GM23338 (cell line): ENCODE measurements around the gene THAP6. TPM values are rescaled to one million over a fixed set of nuclear protein-coding genes. Genes with fewer than 3 reads are reported as not detected.
A peak's percentile ranks its signal among the peaks of the same experiment; 100 is the strongest.

Source experiments
- ATAC-seq: fragments of 200-7000 bp; cut with Tn5 transposase; 3 replicates; pipeline ENCODE4 v1.9.1; 2020
- DNase-seq: peaks from one replicate; pipeline ENCODE4 v3.0.0-alpha.2; 2015; ENCODE audit warnings: low spot score
- H2AFZ ChIP-seq: fragments of 200-600 bp; sonication (generic); 2 replicates; pipeline ENCODE4 v1.8.0; 2016; ENCODE audit warnings: antibody characterized with exemption, mild to moderate bottlenecking, moderate library complexity
- H3F3A ChIP-seq: fragments of 200-600 bp; sonication (generic); replicated peaks from 2 replicates; pipeline ENCODE4 v1.8.0; 2017; ENCODE audit warnings: antibody characterized with exemption, mixed run types, low read depth
- H3K27ac ChIP-seq: fragments of 200-600 bp; sonication (generic); 2 replicates; pipeline ENCODE4 v1.6.1; 2016; ENCODE audit warnings: low read depth
- H3K27me3 ChIP-seq: fragments of 200-600 bp; sonication (generic); 2 replicates; pipeline ENCODE4 v1.8.0; 2016; ENCODE audit warnings: mild to moderate bottlenecking, mixed run types, moderate library complexity; ENCODE audit not compliant: insufficient read depth
- H3K36me3 ChIP-seq: fragments of 200-600 bp; sonication (generic); 2 replicates; pipeline ENCODE4 v1.8.0; 2016; ENCODE audit warnings: mild to moderate bottlenecking; ENCODE audit not compliant: insufficient read depth
- H3K4me1 ChIP-seq: fragments of 200-600 bp; sonication (generic); 2 replicates; pipeline ENCODE4 v1.8.0; 2016; ENCODE audit warnings: mild to moderate bottlenecking, moderate library complexity; ENCODE audit not compliant: insufficient read depth
- H3K4me2 ChIP-seq: fragments of 200-600 bp; sonication (generic); 2 replicates; pipeline ENCODE4 v1.7.1; 2017; ENCODE audit warnings: mixed run types
- H3K4me3 ChIP-seq: fragments of 200-600 bp; sonication (generic); 2 replicates; pipeline ENCODE4 v1.6.1; 2016; ENCODE audit warnings: mixed run types
- H3K79me2 ChIP-seq: fragments of 200-600 bp; sonication (generic); replicated peaks from 2 replicates; pipeline ENCODE4 v1.8.0; 2017; ENCODE audit warnings: mild to moderate bottlenecking; ENCODE audit not compliant: insufficient read depth
- H3K9me2 ChIP-seq: fragments of 200-600 bp; sonication (generic); 2 replicates; pipeline ENCODE4 v1.8.0; 2017; ENCODE audit not compliant: insufficient read depth
- H4K20me1 ChIP-seq: fragments of 200-600 bp; sonication (generic); replicated peaks from 2 replicates; pipeline ENCODE4 v1.8.0; 2017; ENCODE audit warnings: mild to moderate bottlenecking; ENCODE audit not compliant: insufficient read depth
- H3K27ac Mint-ChIP-seq: 2 replicates; pipeline ENCODE4 v1.8.0; 2020; ENCODE audit warnings: inconsistent platforms, mild to moderate bottlenecking, moderate library complexity, mixed read lengths
- H3K27me3 Mint-ChIP-seq: 3 replicates; pipeline ENCODE4 v1.8.0; 2022; ENCODE audit warnings: low read depth, mild to moderate bottlenecking, moderate library complexity, mixed read lengths, inconsistent platforms; ENCODE audit not compliant: insufficient read depth, poor library complexity
- H3K36me3 Mint-ChIP-seq: 3 replicates; pipeline ENCODE4 v1.8.0; 2021; ENCODE audit warnings: low read depth, mild to moderate bottlenecking, inconsistent platforms, moderate library complexity, mixed read lengths
- H3K4me1 Mint-ChIP-seq: 3 replicates; pipeline ENCODE4 v1.8.0; 2020; ENCODE audit warnings: mild to moderate bottlenecking, inconsistent platforms, mixed read lengths
- H3K4me3 Mint-ChIP-seq: 3 replicates; pipeline ENCODE4 v1.8.0; 2021; ENCODE audit warnings: moderate library complexity, mild to moderate bottlenecking, inconsistent platforms, mixed read lengths
- H3K9me3 Mint-ChIP-seq: 3 replicates; pipeline ENCODE4 v1.8.0; 2020; ENCODE audit warnings: moderate library complexity, mild to moderate bottlenecking, inconsistent platforms, mixed read lengths
- CREB1 ChIP-seq: fragments of 250-450 bp; sonication (Bioruptor Pico); IDR thresholded peaks from 2 replicates; pipeline ENCODE4 v1.5.0; 2020; ENCODE audit warnings: low read depth, mild to moderate bottlenecking, moderate library complexity
- ETS1 ChIP-seq: IDR thresholded peaks from 2 replicates; pipeline ENCODE4 v1.6.1; 2016; ENCODE audit warnings: antibody characterized with exemption
- EZH2 ChIP-seq: fragments of 200-600 bp; sonication (generic); IDR thresholded peaks from one replicate; pipeline ENCODE4 v1.8.0; 2017; ENCODE audit warnings: antibody characterized with exemption, mild to moderate bottlenecking, low read depth; ENCODE audit not compliant: unreplicated experiment
- EZH2phosphoT487 ChIP-seq: fragments of 200-600 bp; sonication (generic); IDR thresholded peaks from one replicate; pipeline ENCODE4 v1.8.1; 2018; ENCODE audit warnings: antibody characterized with exemption; ENCODE audit not compliant: unreplicated experiment
- JUNB ChIP-seq: IDR thresholded peaks from one replicate; pipeline ENCODE4 v1.6.1; 2016; ENCODE audit warnings: antibody characterized with exemption; ENCODE audit not compliant: unreplicated experiment
- NANOG ChIP-seq: IDR thresholded peaks from 2 replicates; pipeline ENCODE4 v1.6.1; 2016; ENCODE audit warnings: antibody characterized with exemption, borderline replicate concordance
- POLR2AphosphoS5 ChIP-seq: IDR thresholded peaks from 2 replicates; pipeline ENCODE4 v1.6.1; 2016; ENCODE audit warnings: antibody characterized with exemption, low read depth
- STAT1 ChIP-seq: IDR thresholded peaks from one replicate; pipeline ENCODE4 v1.6.1; 2016; ENCODE audit warnings: antibody characterized with exemption; ENCODE audit not compliant: unreplicated experiment
- ZNF114 ChIP-seq: fragments of 250-450 bp; sonication (Bioruptor Pico); IDR thresholded peaks from 2 replicates; pipeline ENCODE4 v1.5.0; 2020; ENCODE audit warnings: mild to moderate bottlenecking, moderate library complexity
- ZNF331 ChIP-seq: fragments of 250-450 bp; sonication (Bioruptor Pico); IDR thresholded peaks from 2 replicates; pipeline ENCODE4 v1.5.0; 2020; ENCODE audit warnings: low read depth, mild to moderate bottlenecking, moderate library complexity
- ZNF462 ChIP-seq: fragments of 250-450 bp; sonication (Bioruptor Pico); IDR thresholded peaks from 2 replicates; pipeline ENCODE4 v1.5.0; 2020; ENCODE audit warnings: mild to moderate bottlenecking, moderate library complexity
- polyA plus RNA-seq: library from polyadenylated mRNA; unstranded; fragments of >200 nt; fragmentation: Nextera tagmentation; extraction: Ambion mirVana; gene quantifications from 2 replicates; pipeline ENCODE4 v1.2.1, GENCODE V29; 2016
- total RNA-seq: library from RNA; depleted of rRNA; stranded (reverse); fragments of >200 nt; shearing (Covaris generic); gene quantifications from 2 replicates; pipeline ENCODE4 v1.2.3, GENCODE V29; 2014
- TF ChIP-seq, protein P1 (sequence below): IDR thresholded peaks from one replicate; pipeline ENCODE4 v1.6.1; 2018; ENCODE audit warnings: antibody characterized with exemption; ENCODE audit not compliant: unreplicated experiment
- TF ChIP-seq, protein P2 (sequence below), 2 experiments: fragments of 200-600 bp in 1 of 2; sonication (generic) in 1 of 2; conservative IDR thresholded peaks; 2 replicates each; pipeline versions ENCODE4 v1.5.1 to v1.6.1; 2016 to 2017; ENCODE audit warnings: antibody characterized with exemption in 2 of 2, low read depth in 2 of 2, mild to moderate bottlenecking in 2 of 2, moderate library complexity in 1 of 2

THAP6 gene
- total and polyA plus RNA-seq, 2 experiments from 2014 or later = 9.0 to 15.2 TPM

DNA sequence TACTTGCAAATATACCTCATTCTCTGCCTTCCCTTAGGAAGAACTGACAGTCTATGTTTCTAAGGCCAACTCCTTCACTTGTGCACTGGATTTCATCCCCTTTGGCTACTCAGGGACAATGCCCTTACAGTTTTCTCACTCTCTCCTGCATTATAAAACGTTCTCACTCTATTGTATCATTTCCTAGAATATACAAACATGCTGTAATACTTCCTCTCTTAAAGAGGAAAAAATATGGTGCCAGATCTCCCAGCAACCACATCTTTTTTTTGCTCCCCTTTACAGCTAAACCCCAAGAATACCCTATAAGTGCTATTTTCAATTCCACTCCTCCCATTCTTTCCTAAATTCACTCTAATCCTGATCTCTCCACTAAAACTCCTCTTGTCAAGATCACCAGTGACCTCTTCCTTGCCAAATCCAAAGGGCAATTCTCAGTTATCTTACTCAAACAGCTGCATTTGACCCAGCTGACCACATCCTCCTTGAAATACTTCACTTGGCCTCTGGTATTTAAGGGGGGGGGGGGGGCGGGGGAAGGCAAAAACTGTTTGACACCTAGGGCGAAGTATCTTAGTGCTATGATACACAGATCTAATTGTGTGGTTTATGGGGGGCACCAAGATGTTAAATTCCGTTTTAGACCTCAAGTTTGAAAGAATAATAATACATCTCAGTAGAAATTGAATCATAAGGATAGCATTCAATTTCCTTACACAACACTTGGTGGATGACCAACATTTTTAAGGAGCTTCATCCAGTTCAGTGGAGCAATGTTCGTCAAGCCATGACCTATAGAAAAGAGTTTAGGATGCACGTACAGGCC lies 1.7 kb upstream of the THAP6 start:
- TF ChIP-seq, protein P1, sequence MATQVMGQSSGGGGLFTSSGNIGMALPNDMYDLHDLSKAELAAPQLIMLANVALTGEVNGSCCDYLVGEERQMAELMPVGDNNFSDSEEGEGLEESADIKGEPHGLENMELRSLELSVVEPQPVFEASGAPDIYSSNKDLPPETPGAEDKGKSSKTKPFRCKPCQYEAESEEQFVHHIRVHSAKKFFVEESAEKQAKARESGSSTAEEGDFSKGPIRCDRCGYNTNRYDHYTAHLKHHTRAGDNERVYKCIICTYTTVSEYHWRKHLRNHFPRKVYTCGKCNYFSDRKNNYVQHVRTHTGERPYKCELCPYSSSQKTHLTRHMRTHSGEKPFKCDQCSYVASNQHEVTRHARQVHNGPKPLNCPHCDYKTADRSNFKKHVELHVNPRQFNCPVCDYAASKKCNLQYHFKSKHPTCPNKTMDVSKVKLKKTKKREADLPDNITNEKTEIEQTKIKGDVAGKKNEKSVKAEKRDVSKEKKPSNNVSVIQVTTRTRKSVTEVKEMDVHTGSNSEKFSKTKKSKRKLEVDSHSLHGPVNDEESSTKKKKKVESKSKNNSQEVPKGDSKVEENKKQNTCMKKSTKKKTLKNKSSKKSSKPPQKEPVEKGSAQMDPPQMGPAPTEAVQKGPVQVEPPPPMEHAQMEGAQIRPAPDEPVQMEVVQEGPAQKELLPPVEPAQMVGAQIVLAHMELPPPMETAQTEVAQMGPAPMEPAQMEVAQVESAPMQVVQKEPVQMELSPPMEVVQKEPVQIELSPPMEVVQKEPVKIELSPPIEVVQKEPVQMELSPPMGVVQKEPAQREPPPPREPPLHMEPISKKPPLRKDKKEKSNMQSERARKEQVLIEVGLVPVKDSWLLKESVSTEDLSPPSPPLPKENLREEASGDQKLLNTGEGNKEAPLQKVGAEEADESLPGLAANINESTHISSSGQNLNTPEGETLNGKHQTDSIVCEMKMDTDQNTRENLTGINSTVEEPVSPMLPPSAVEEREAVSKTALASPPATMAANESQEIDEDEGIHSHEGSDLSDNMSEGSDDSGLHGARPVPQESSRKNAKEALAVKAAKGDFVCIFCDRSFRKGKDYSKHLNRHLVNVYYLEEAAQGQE = no peak
- no peak for TF ChIP-seq EZH2phosphoT487
- no peak for TF ChIP-seq STAT1
- no peak for TF ChIP-seq ETS1
- no peak for TF ChIP-seq NANOG
- TF ChIP-seq JUNB = no peak
- TF ChIP-seq ZNF462 (CRISPR knock-in tag) = no peak
- TF ChIP-seq POLR2AphosphoS5 = no peak
- no peak for TF ChIP-seq ZNF114 (CRISPR knock-in tag)
- TF ChIP-seq, protein P2, sequence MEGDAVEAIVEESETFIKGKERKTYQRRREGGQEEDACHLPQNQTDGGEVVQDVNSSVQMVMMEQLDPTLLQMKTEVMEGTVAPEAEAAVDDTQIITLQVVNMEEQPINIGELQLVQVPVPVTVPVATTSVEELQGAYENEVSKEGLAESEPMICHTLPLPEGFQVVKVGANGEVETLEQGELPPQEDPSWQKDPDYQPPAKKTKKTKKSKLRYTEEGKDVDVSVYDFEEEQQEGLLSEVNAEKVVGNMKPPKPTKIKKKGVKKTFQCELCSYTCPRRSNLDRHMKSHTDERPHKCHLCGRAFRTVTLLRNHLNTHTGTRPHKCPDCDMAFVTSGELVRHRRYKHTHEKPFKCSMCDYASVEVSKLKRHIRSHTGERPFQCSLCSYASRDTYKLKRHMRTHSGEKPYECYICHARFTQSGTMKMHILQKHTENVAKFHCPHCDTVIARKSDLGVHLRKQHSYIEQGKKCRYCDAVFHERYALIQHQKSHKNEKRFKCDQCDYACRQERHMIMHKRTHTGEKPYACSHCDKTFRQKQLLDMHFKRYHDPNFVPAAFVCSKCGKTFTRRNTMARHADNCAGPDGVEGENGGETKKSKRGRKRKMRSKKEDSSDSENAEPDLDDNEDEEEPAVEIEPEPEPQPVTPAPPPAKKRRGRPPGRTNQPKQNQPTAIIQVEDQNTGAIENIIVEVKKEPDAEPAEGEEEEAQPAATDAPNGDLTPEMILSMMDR (conservative IDR thresholded peaks at IDR 0.05; ENCODE audit: low read depth in 2 of 2) = no peak
- TF ChIP-seq EZH2 = no peak
- no peak for TF ChIP-seq CREB1
- no peak for TF ChIP-seq ZNF331 (CRISPR knock-in tag)
- Histone ChIP-seq H3F3A (no peaks in the 10 kb centered on the region), H4K20me1 (peaks cover 15% of the 10 kb centered on the region; the same call in 1 of the 2 replicates), H3K4me1 (peaks cover 38% of the 10 kb centered on the region), H3K27me3 (no peaks in the 10 kb centered on the region), H3K36me3 (peaks cover 11% of the 10 kb centered on the region; the same call in 1 of the 2 replicates), H3K27ac (no peak overlapping the region), H3K79me2 (peaks cover 58% of the 10 kb centered on the region), H3K4me3 (peak overlapping the region; percentile 87), H3K4me2 (peak overlapping the region; percentile 97), H2AFZ (no peak overlapping the region), H3K9me2 (no peaks in the 10 kb centered on the region)
- Mint-ChIP-seq H3K9me3 (no peaks in the 10 kb centered on the region; the same call in 2 of the 3 replicates), H3K4me1 (peaks cover 27% of the 10 kb centered on the region), H3K36me3 (peaks cover 28% of the 10 kb centered on the region), H3K4me3 (no peak overlapping the region; the same call in 1 of the 3 replicates), H3K27me3 (peaks cover 7% of the 10 kb centered on the region), H3K27ac (no peak overlapping the region)
- no peak for ATAC-seq
- no peak for DNase-seq
